HG02938 (cell line): ENCODE results near the gene SCN9A.
"Not testable (repeated sequence)": the region's sequence is repeated elsewhere in the genome, so short reads cannot be mapped to it uniquely, and the experiment has no call there.

ENCODE experiments used
- ATAC-seq: cut with Tn5 transposase; IDR thresholded peaks from one replicate; pipeline ENCODE4 v1.9.1; 2021; ENCODE audit warnings: mild to moderate bottlenecking, moderate library complexity; ENCODE audit not compliant: unreplicated experiment

SCN9A gene

GRCh38 chr2:166375736-166376487 is at the start of gene SCN9A:
Gene SCN9A (minus strand): TSS chr2:166375944. CDS start chr2:166311756, 64,188 bp downstream.
- ATAC-seq = peak; percentile 60

GRCh38 chr2:166424841-166425240 is 49.1 kb upstream of the SCN9A start:
- ATAC-seq = no peak

- no peak for ATAC-seq
Measured at GRCh38 chr2:166419616-166419934, 43.8 kb upstream of the SCN9A start.

GRCh38 chr2:166418853-166419615 is 43.3 kb upstream of the SCN9A start:
- no peak for ATAC-seq

- ATAC-seq = no peak
Measured at GRCh38 chr2:166417669-166418068, 41.9 kb upstream of the SCN9A start.

GRCh38 chr2:166413255-166413654 is 37.5 kb upstream of the SCN9A start:
- no peak for ATAC-seq

- ATAC-seq = no peak
Measured at GRCh38 chr2:166411473-166412230, 35.9 kb upstream of the SCN9A start.

GRCh38 chr2:166410828-166411472 is 35.2 kb upstream of the SCN9A start:
- ATAC-seq = no peak

- ATAC-seq = not testable (repeated sequence)
Measured at GRCh38 chr2:166407746-166408145, 32.0 kb upstream of the SCN9A start.

- ATAC-seq = no peak
Measured at GRCh38 chr2:166406374-166406773, 30.6 kb upstream of the SCN9A start.

GRCh38 chr2:166405569-166405926 is 29.8 kb upstream of the SCN9A start:
- ATAC-seq = no peak

- no peak for ATAC-seq
Measured at GRCh38 chr2:166404831-166405568, 29.3 kb upstream of the SCN9A start.

- ATAC-seq = no peak
Measured at GRCh38 chr2:166394245-166394644, 18.5 kb upstream of the SCN9A start.

- no peak for ATAC-seq
Measured at GRCh38 chr2:166393008-166393407, 17.3 kb upstream of the SCN9A start.

GRCh38 chr2:166388481-166389070 is 12.8 kb upstream of the SCN9A start:
- no peak for ATAC-seq

GRCh38 chr2:166385313-166385712 is 9.6 kb upstream of the SCN9A start:
- no peak for ATAC-seq

- ATAC-seq = no peak
Measured at GRCh38 chr2:166384774-166385173, 9.0 kb upstream of the SCN9A start.

- no peak for ATAC-seq
Measured at GRCh38 chr2:166382448-166382847, 6.7 kb upstream of the SCN9A start.

GRCh38 chr2:166380615-166381014 is 4.9 kb upstream of the SCN9A start:
- ATAC-seq = no peak

GRCh38 chr2:166376873-166377272 is 1.1 kb upstream of the SCN9A start:
- no peak for ATAC-seq
